Vagina (tissue), 2 donors: Measurements from ENCODE around the gene C16orf46. TPM values are rescaled to one million over a fixed set of nuclear protein-coding genes. Genes with fewer than 3 reads are reported as not detected.

Source experiments
- DNase-seq, 2 donors: peaks; one replicate each; pipeline ENCODE4 v3.0.0-alpha.2; 2017; ENCODE audit errors: extremely low spot score in 2 of 2
- H3K27ac ChIP-seq: fragments of 200-600 bp; sonication (generic); one replicate; pipeline ENCODE4 v1.5.1; 2019
- H3K27me3 ChIP-seq: fragments of 200-600 bp; sonication (generic); one replicate; pipeline ENCODE4 v1.5.1; 2019
- H3K36me3 ChIP-seq, 2 donors: fragments of 200-600 bp; sonication (generic); one replicate each; pipeline ENCODE4 v1.5.1; 2017 to 2019
- H3K4me1 ChIP-seq: fragments of 200-600 bp; sonication (generic); one replicate; pipeline ENCODE4 v1.5.1; 2019
- H3K4me3 ChIP-seq, 2 donors: fragments of 200-600 bp; sonication (generic); 1 replicate in 1 of 2; 2 replicates in 1 of 2; pipeline ENCODE4 v1.5.1; 2016 to 2019
- H3K9me3 ChIP-seq: fragments of 200-600 bp; sonication (generic); one replicate; pipeline ENCODE4 v1.5.1; 2019
- CTCF ChIP-seq, 3 experiments: fragments of 450-650 bp in 2 of 3; fragments of 200-600 bp in 1 of 3; sonication (generic) in 1 of 3; IDR thresholded peaks; one replicate each; pipeline ENCODE4 v1.5.1; 2017 to 2019; ENCODE audit warnings: antibody characterized with exemption in 3 of 3, mild to moderate bottlenecking in 2 of 3, moderate library complexity in 2 of 3
- POLR2A ChIP-seq, 2 donors: fragments of 450-650 bp; IDR thresholded peaks; one replicate each; pipeline ENCODE4 v1.6.1; 2017; ENCODE audit warnings: antibody characterized with exemption in 2 of 2, mild to moderate bottlenecking in 2 of 2, moderate library complexity in 2 of 2
- POLR2AphosphoS5 ChIP-seq, 2 donors: sonication (generic); formaldehyde crosslinking; IDR thresholded peaks; one replicate each; pipeline ENCODE4 v1.9.0; 2017; ENCODE audit warnings: antibody characterized with exemption in 2 of 2, mild to moderate bottlenecking in 2 of 2, low read depth in 1 of 2; ENCODE audit not compliant: insufficient read depth in 1 of 2
- intact Hi-C: fragments of 100-400 bp; cut with DNase I; formaldehyde crosslinking; loops from one replicate; pipeline ENCODE4 v1.15.1; 2023
- total RNA-seq: library from RNA; depleted of rRNA; stranded (reverse); fragments of >200 nt; gene quantifications from one replicate; pipeline ENCODE4 v1.2.3, GENCODE V29; 2016

Gene C16orf46
- total RNA-seq, 1 donor from 2014 or later: 1.2 TPM

GRCh38 chr16:81105946-81106345 is 28.9 kb upstream of the C16orf46 start:
- H3K4me3 ChIP-seq: no peak overlapping the region
- no peaks in the 10 kb centered on the region for H3K36me3 ChIP-seq
- H3K27me3 ChIP-seq: no peaks in the 10 kb centered on the region
- no peaks in the 10 kb centered on the region for H3K9me3 ChIP-seq
- H3K4me1 ChIP-seq: no peaks in the 10 kb centered on the region
- no peak for DNase-seq
- intact Hi-C loops: no loop called here
- TF ChIP-seq POLR2A (IDR thresholded peaks at IDR 0.05) (no peak), CTCF (IDR thresholded peaks at IDR 0.05) (no peak), POLR2AphosphoS5 (IDR thresholded peaks at IDR 0.05; ENCODE audit: insufficient read depth in 1 of 2, low read depth in 1 of 2) (no peak)
- no peak overlapping the region for H3K27ac ChIP-seq

- no peak overlapping the region for H3K27ac ChIP-seq
- no peaks in the 10 kb centered on the region for H3K9me3 ChIP-seq
- DNase-seq: no peak
- no peaks in the 10 kb centered on the region for H3K36me3 ChIP-seq
- H3K4me3 ChIP-seq: no peak overlapping the region
- H3K27me3 ChIP-seq: no peaks in the 10 kb centered on the region
- intact Hi-C loops: no loop called here
- TF ChIP-seq POLR2A (IDR thresholded peaks at IDR 0.05): no peak
- no peak for TF ChIP-seq CTCF (IDR thresholded peaks at IDR 0.05)
- peaks cover 7% of the 10 kb centered on the region for H3K4me1 ChIP-seq
Observed at GRCh38 chr16:81101702-81102101, 24.7 kb upstream of the C16orf46 start.

GRCh38 chr16:81099958-81100357 is 22.9 kb upstream of the C16orf46 start:
- Histone ChIP-seq H3K27ac (no peak overlapping the region), H3K4me1 (peaks cover 8% of the 10 kb centered on the region), H3K36me3 (no peaks in the 10 kb centered on the region), H3K9me3 (no peaks in the 10 kb centered on the region), H3K4me3 (no peak overlapping the region), H3K27me3 (no peaks in the 10 kb centered on the region)
- TF ChIP-seq CTCF (IDR thresholded peaks at IDR 0.05) (no peak), POLR2A (IDR thresholded peaks at IDR 0.05) (no peak), POLR2AphosphoS5 (IDR thresholded peaks at IDR 0.05; ENCODE audit: insufficient read depth in 1 of 2, low read depth in 1 of 2) (no peak)
- intact Hi-C loops: no loop called here
- DNase-seq: no peak

GRCh38 chr16:81097230-81097629 is 20.2 kb upstream of the C16orf46 start:
- H3K9me3 ChIP-seq: no peaks in the 10 kb centered on the region
- no peak for TF ChIP-seq POLR2AphosphoS5 (IDR thresholded peaks at IDR 0.05; ENCODE audit: insufficient read depth in 1 of 2, low read depth in 1 of 2)
- TF ChIP-seq CTCF (IDR thresholded peaks at IDR 0.05): no peak
- intact Hi-C loops: no loop called here
- DNase-seq: no peak
- H3K4me1 ChIP-seq: peaks cover 8% of the 10 kb centered on the region
- H3K27me3 ChIP-seq: no peaks in the 10 kb centered on the region
- H3K27ac ChIP-seq: peak overlapping the region; percentile 40
- H3K36me3 ChIP-seq: no peaks in the 10 kb centered on the region
- H3K4me3 ChIP-seq: no peak overlapping the region

- intact Hi-C loops: no loop called here
- peak overlapping the region; percentile 40 for H3K27ac ChIP-seq
- no peak for DNase-seq
- TF ChIP-seq CTCF (IDR thresholded peaks at IDR 0.05) (no peak), POLR2A (IDR thresholded peaks at IDR 0.05) (no peak), POLR2AphosphoS5 (IDR thresholded peaks at IDR 0.05; ENCODE audit: insufficient read depth in 1 of 2, low read depth in 1 of 2) (no peak)
- H3K9me3 ChIP-seq: no peaks in the 10 kb centered on the region
- no peaks in the 10 kb centered on the region for H3K36me3 ChIP-seq
- peaks cover 8% of the 10 kb centered on the region for H3K4me1 ChIP-seq
- no peaks in the 10 kb centered on the region for H3K27me3 ChIP-seq
- H3K4me3 ChIP-seq: peak overlapping the region; percentile 19 to 89
Observed at GRCh38 chr16:81096715-81097208, 19.7 kb upstream of the C16orf46 start.
